Nucleus accumbens (tissue), 56 donors: ENCODE results near the gene UBE2G2.
A peak's percentile ranks its signal among the peaks of the same experiment; 100 is the strongest.

Experiments
- DNase-seq, 56 donors: peaks; one replicate each; lab custom pipeline; 2025; lab: John Stamatoyannopoulos, UW

The UBE2G2 gene

GRCh38 chr21:44732956-44733355 is 68.7 kb downstream of the UBE2G2 start:
- no peak for DNase-seq

GRCh38 chr21:44732263-44732662 is 69.4 kb downstream of the UBE2G2 start:
- DNase-seq = no peak

- no peak for DNase-seq
Observed at GRCh38 chr21:44730951-44731579, 70.6 kb downstream of the UBE2G2 start.

- no peak for DNase-seq
Observed at GRCh38 chr21:44730028-44730395, 71.6 kb downstream of the UBE2G2 start.

- DNase-seq = no peak
Observed at GRCh38 chr21:44729336-44730027, 72.1 kb downstream of the UBE2G2 start.

- no peak for DNase-seq
Observed at GRCh38 chr21:44728716-44729115, 72.9 kb downstream of the UBE2G2 start.

GRCh38 chr21:44727757-44728156 is 73.9 kb downstream of the UBE2G2 start:
- no peak for DNase-seq

- DNase-seq = no peak
Observed at GRCh38 chr21:44727321-44727720, 74.3 kb downstream of the UBE2G2 start.

- no peak for DNase-seq
Observed at GRCh38 chr21:44726826-44727225, 74.8 kb downstream of the UBE2G2 start.

- DNase-seq = no peak
Observed at GRCh38 chr21:44724926-44725325, 76.7 kb downstream of the UBE2G2 start.

GRCh38 chr21:44724196-44724595 is 77.4 kb downstream of the UBE2G2 start:
- no peak for DNase-seq

- DNase-seq = peak in 6 of 56 donors; percentile 6 to 55 (median 22)
Observed at GRCh38 chr21:44723177-44724131, 78.2 kb downstream of the UBE2G2 start.

GRCh38 chr21:44722731-44723130 is 78.9 kb downstream of the UBE2G2 start:
- no peak for DNase-seq

GRCh38 chr21:44720170-44720569 is 81.5 kb downstream of the UBE2G2 start:
- no peak for DNase-seq
